Stimulated activated CD8-positive, alpha-beta memory T cell treated with anti-CD3 and anti-CD28 coated beads, Interleukin-15, amount 100 ng/mL, for 4 hours (primary cell): ENCODE measurements around the gene ZNF33B.
"Not testable (repeated sequence)": the region's sequence is repeated elsewhere in the genome, so short reads cannot be mapped to it uniquely, and the experiment has no call there.

ENCODE experiments used
- DNase-seq, 2 donors: peaks; one replicate each; pipeline ENCODE4 v3.0.0-alpha.2; 2020; ENCODE audit warnings: low read depth in 2 of 2

ZNF33B gene

DNA sequence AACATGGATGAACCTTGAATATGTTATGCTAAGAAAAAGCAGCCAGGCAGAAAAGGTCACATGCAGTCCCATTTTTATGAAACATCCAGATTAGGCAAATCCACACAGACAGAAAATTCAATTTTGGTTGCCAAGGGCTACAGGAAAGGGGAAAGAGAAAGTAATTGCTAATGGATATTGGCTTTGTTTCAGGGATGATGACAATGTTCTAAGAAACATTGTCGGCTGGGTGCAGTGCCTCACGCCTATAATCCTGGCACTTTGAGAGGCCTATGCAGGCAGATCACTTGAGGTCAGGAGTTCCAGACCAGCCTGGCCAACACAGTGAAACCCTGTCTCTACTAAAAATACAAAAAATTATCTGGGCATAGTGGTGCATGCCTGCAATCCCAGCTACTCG lies 23.0 kb downstream of the ZNF33B start:
- DNase-seq: no peak

DNA sequence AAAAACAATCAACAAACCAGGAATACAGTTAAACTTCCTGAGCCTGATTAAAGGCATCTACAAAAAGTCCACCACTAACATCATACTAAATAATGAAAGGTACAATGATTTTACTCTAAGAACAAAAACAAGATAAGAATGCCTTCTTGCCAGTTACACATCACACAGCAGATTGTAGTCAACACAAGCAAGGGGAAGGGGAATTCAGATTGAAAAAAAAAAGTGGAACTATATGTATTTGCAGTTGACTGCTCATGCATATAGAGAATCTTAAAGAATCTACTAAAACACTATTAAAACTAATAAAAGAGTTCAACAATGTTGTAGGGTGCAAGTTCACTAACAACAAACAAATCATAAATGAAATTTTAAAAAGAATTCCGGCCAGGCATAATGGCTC lies 28.5 kb downstream of the ZNF33B start:
- no peak for DNase-seq

DNA sequence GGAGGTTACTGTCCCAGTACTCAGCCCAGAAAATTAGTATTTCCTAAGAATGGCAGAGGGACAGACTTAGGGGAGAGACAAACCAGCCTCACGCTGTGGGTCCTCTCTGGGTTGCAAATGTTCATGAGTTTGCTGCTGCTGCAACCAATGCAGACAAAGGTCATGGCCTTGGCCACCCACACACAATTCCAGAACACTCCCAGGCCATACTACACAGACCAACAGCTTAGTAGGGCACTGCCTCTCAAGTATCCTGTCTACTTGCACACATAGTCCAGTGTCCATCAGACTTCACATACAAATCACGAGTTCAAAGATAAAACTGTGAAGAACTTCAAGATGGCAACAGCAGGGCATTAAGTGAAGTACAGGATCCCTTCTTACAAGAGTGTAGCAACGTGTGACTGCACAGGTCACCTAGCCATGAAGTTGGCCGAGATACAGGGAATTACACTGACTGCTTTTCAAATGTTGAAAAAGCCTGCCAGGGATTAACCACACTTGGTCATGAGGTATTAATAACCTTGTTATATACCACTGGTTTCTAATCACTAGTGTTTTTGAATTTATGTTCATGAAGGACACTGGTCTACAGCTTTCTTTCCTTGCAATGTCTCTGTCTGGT lies 40.0 kb downstream of the ZNF33B start:
- no peak for DNase-seq

DNA sequence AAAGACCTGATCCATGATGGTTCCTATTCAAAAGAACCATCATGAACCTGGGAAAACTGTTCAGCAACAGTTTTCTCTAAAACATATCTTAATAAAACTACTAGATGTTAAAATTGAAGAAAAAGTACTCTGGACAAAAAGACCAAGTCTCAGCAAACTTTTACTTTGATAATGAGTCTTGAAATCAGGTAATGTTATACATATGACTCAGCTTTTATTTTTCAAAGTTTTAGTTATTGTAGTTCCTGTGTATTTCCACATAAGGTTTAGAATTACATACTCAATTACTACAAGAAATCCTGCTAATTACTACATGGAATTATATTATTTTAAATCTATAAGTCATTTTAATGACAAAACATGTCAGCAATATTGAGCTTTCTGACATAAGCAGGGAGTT lies 42.2 kb downstream of the ZNF33B start:
- no peak for DNase-seq

DNA sequence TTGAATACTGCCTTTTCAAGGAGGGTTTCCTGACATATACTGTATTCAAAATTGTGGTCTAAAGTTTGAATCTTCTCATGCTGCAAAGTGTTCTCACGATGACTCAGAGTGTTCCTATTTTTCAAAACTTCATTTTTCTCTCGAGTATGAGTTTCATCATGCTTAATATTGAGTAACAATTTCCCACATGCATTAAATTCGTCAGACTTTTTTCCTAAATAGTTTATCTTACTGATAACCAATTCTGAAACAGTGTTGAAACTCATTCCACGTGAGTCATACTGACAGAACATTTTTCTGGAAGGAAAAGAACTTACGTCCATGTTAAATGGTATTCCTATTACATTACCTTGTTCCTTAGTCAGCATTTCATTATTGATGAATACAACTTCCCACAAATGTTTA lies 44.1 kb downstream of the ZNF33B start:
- DNase-seq: no peak

DNA sequence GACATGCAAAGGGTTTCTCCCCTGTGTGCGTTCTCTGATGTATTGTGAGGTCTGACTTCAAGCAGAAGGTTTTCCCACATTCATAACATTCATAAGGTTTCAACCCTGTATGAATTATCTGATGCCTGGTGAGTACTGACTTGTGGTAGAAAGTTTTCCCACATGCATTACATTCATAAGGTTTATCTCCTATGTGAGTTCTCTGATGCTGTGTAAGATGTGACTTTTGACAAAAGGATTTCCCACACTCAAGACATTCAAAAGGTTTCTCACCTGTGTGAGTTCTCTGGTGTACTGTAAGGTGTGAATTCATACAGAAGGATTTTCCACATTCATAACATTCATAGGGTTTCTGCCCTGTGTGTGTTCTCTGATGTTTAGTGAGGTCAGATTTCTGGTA lies 45.1 kb downstream of the ZNF33B start:
- DNase-seq: no peak

DNA sequence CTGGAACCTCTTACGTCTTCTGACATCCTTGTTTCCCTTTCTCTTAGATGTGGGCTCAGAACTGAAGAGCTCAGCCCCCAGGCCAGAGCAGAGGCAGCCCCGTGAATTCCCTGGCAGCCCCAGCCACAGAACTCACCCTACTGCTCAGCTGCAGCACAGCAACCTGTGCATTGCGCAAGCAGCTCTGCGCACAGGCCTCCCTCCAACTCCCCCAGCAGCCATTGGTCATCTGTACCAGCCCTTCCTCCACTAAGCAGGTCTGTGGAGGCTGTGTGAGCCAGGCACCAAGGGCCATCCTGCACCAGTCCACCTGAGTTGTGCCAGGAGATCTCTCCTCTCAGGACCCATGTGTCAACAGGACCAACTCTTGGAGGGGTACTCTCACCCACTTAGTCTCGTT lies 54.5 kb downstream of the ZNF33B start:
- no peak for DNase-seq

DNA sequence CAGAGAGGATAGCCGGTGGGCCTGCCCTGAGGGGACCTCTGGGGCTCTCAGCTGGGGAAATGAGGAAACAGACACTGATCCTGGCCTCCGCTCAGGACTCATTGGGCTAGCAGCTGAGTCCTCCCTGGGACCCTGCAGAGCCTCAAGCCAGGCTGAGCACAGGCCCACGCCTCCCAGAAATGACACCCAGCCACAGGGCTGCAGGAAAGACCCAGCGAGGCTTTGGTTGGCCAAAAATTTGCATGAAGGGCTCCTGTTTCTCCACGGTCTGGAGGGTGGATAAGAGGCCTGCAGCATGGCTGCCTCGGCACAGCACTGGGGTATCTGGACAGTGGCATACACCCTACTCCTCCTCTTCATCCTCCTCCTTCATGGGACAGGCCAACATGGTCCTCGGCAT lies 60.4 kb downstream of the ZNF33B start:
- no peak for DNase-seq

DNA sequence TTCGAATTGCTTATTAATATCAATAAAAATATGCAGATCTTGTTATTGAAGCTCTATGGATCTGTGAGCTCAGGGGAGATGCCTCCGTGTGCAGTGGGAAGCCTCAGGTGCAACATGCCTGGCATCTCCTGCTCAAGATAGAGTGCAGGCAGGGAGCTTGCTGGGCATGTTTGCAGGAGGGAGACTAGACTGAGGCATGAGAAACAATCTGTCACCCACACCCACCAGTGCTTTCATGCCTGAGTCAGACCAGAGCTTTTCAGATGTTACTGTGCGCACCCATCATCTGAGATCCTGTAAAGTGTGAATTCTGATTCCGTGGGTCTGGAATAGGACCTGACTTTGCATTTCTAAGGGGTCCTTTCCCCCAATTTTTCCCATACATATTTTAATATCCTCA lies 62.0 kb downstream of the ZNF33B start:
- DNase-seq: no peak

DNA sequence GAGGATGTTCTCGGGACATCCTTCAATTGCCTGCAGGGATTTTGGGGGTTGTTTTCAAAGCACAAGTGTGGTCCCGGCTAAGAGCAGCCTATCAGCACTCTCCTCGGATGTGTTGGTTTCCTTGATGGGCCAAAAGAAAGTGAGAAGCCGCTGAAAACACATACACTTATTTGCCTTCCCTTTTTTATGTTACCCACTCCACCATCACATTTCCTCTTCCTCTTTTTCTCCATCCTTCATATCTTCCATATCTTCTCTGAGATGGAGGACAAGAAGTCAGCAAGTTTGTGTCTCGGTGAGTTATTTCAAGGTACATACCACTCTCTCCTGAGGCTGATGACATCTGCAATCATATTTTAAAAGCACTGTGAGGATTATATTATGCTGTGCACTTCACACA lies 64.0 kb downstream of the ZNF33B start:
- no peak for DNase-seq

DNA sequence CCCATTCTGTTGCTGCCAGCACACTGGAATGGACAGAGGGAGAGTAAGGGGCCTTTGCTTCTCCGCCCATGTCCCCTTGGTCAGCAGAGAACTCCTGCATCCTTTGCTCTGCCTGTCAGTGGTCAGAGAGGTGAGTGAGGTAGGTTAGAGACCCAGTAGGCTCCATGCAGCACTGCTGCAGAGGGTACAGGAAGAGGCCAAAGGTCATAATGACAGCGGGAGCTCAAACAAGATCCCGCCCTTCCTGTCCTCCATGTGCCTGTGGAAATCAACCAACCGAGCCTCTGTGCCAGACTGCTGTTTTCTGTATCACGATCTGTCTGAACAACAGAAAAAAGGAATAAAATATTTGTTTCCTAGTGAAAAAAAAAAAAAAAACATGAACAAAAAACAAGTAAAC lies 81.4 kb downstream of the ZNF33B start:
- DNase-seq: no peak

DNA sequence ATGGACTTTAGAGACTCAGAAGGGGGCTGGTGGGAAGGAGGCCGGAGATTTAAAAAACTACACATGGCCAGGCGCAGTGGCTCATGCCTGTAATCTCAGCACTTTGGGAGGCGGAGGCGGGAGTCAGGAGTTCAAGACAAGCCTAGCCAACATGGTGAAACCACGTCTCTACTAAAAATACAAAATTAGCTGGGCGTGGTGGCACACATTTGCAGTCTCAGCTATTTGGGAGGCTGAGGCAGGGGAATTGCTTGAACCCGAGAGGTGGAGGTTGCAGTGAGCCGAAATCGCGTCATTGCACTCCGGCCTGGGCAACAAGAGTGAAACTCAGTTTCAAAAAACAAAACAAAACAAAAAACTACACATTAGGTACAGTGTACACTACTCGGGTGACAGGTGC lies 84.8 kb downstream of the ZNF33B start:
- DNase-seq: not testable (repeated sequence)

DNA sequence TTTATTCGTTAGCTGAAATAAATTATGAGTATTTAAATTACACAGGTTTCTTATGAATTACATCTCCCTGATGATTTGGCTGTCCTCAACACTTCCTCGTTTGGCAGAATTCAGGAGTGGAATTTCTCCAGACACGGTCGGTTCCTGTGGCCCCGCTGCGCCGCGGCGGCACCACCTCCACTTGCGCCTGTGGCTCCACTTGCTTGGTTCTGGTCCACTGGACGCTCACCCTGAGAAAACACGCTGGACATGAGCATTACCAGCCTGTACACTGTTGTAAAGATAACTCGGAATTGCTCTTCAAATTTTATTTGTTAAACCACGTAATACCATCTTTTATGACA lies 85.3 kb downstream of the ZNF33B start:
- no peak for DNase-seq

DNA sequence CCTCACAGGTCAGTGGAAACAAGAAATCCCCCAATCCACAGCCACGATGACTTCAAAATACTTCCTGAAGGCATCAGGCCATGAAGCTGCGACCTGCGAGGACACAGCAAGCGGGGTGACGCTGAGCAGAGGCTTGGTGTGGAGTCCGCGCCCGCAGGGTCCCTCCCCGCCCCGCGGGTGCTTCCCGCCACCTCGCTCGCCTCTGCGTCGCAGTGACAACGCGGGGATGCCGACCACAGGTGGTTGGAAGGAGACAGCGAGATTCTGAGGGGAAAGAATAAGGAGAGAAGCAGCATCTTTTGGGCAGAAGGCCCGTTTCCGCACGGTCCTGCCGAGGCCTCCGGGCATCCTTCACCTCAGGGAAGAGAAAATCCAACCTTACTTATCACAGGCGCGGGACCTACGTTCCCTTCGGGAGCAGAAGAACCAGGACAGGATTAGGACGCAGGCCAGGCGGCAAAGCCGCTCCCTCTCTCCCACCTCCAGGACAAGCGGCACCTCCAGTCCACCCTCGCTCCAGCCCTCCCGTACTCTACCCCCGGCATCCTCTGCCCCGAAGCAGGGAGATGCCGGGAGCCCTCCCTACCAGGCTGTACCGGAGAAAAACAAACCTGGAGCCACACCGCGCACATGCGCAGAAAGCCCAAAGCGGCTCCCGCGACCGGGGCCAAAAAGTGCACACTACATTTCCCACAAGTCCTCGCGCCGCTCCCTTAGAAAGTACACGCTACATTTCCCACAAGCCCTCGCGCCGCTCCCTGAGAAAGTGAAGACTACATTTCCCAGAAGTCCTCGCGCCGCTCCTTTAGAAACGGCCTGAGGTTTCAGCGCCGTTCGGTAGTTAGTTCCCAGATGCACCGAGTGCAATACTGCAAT lies 85.9 kb downstream of the ZNF33B start:
- DNase-seq: peak; percentile 91 to 92

DNA sequence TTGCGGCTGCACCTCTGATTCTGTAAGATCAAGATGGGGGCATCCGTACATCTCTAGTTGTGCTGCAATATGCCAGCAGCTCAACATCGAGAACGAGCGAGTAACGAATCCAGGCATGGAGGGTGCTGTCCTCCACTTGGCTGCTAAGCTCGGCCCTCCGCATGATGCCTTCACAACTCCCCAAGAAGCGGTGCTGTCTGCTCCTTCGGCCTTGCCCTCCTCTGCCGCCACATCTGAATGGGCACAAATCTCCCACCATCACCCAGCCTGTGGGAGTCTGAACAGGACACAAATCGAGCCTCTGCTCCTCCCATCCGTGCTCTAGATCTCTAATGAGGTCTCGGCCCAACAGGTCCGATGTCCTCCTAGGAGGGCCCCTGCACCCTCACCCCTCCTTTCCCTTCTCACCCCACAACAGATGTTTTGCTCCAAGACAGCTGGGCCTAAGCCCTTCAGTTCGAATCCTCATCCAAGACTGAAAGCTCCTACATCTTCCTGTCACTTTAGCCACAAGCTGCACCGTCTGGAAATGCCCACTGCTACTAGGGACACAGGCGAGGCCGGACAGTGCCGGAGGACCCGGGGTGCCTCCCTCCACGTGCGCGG lies 86.7 kb downstream of the ZNF33B start:
- no peak for DNase-seq

DNA sequence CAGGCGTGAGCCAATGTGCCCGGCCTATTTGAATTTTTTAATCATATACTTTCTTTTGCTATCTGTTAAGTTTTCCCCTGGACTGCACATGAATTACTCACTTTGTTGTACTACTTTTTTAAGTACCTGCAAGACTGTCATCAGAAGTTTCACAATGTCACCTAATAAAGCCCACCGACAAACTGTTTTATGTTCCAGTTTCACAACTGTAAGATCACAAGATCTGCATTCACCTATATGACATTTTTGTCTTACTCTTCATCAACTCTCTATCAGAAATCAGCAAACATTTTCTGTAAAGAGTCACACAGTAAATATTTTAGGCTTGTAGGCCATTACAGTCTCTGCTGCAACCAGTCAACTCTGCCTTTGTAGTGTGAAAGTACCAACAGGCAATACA lies 88.5 kb downstream of the ZNF33B start:
- DNase-seq: no peak

DNA sequence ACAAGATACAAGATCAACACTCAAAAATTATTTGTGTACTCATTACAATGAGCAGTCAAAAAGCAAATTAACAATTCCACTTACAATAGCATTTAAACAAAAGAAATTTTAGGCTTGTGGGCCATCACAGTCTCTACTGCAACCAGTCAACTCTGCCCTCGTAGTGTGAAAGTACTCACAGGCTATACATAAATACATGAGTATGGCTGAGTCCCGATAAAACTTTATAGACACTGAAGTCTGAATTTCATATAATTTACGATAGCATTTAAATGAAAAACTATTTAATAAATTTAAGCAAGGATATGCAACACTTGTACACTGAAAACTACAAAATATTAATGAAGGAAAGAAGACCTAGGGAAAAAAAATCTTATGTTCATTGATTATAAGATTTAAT lies 90.1 kb downstream of the ZNF33B start:
- DNase-seq: no peak

DNA sequence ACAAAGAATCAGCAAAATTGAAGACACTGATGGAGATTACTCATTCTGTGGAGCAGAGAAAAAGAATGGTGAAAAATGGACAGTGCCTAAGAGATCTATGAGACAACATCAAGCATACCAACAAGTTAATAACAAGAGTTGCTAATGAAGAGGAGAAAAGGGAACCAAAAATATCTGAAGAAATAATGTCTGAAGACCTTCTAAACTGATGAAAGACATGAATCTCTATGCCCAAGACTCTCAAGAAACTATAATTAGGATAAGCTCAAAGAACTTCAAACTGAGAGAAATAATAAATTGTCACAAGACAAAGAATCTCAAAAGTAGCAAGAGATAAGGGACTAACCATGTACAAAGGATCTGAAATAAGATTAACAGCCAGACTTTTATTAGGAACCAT lies 93.4 kb downstream of the ZNF33B start:
- no peak for DNase-seq

DNA sequence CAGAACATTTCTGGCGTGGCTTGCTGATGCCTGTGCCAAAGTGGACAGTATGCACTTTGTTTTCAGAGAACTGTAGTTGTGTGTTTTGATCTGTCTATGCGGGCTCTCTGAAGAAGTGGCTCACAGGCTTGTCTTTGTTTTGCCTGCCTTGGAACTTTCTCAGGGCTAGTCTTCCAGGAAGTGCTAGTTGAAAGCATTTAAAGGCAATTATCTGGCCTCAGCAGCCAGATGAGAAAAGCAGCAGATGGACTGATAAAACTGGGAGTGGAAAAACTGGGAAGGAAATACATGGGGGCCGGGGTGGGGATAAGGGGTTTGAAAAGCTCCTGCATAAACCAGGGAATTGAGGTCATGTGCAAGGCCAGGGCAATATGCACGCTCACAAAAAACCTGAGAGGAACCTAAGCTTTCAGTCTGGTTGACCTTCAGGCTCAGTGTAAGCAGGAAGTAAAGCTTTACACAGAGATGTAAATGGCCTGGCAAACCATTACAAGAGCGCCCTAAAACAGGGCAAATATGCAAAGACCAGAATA lies 94.5 kb downstream of the ZNF33B start:
- DNase-seq: no peak
